ENCODE measurements around the gene SOHLH1. TPM values are rescaled to one million over a fixed set of nuclear protein-coding genes. Genes with fewer than 3 reads are reported as not detected.

SOHLH1 gene
- total and polyA plus RNA-seq, 2 of the 4 experiments (the other 2 are of a cell fraction) = not detected

DNA sequence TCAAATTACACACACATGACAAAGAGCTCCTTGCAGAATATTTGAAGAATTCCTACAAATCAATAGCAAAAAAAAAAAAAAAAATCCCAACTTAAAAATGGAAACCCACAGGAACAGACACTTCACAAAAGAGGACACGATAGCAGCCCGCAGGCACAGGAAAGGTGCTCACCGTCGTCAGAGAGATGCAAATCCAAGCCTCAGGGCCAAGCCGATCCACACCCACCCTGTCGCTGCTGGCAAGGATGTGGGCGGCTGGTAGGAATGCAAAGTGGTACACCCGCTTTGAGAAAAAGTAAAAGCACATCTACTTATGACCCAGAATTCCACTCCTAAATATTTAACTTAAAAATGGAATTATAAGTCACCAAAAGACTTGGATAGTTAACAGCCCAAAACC, 25.3 kb downstream of the SOHLH1 start:
- no peak overlapping the region for H3K4ac ChIP-seq (ENCODE audit: low read depth, low read length)
- no peak overlapping the region for H2AK5ac ChIP-seq (ENCODE audit: low read depth, low read length)
- H3K23ac ChIP-seq (ENCODE audit: low read depth, low read length) = no peak overlapping the region
- H3K9me3 ChIP-seq (ENCODE audit: control insufficient read depth, insufficient read depth, low read length) = peaks cover 3% of the 10 kb centered on the region; the same call in 1 of the 2 replicates
- no peak overlapping the region for H3K9ac ChIP-seq (ENCODE audit: low read depth, low read length)
- H3K9me1 ChIP-seq (ENCODE audit: insufficient read depth, low read length) = no peaks in the 10 kb centered on the region
- no TSS peak for BruUV-seq (replicated peaks)
- no peak overlapping the region for H3K4me3 ChIP-seq (ENCODE audit: insufficient read depth, low read depth, low read length)
- intact Hi-C loops (cut with micrococcal nuclease) = no loop called here
- no peaks in the 10 kb centered on the region for H3K79me1 ChIP-seq (ENCODE audit: low read depth in 1 of 2, low read length in 2 of 2)
- 80% methylated on average over 2 of the region's 8 CpGs; no CpG with 5 or more reads in 1 of the 2 experiments for WGBS, 2 experiments (ENCODE audit: extremely low coverage in 2 of 2, insufficient read length in 1 of 2)
- dilution Hi-C loops (cut with HindIII; ENCODE audit: low sequenced_read_pairs, unreplicated experiment) = no loop called here
- no peak overlapping the region for H4K91ac ChIP-seq (ENCODE audit: insufficient read depth, low read depth, low read length)
- no peak overlapping the region for H3K4me2 ChIP-seq (ENCODE audit: low read depth, low read length)
- H3K27ac ChIP-seq (ENCODE audit: insufficient read depth, low read length) = no peak overlapping the region
- no peaks in the 10 kb centered on the region; the same call in 1 of the 2 replicates for H3K27me3 ChIP-seq (ENCODE audit: control insufficient read depth, insufficient read depth, low read length)
- no peak overlapping the region for H2BK5ac ChIP-seq (ENCODE audit: low read depth, low read length, poor library complexity, severe bottlenecking)
- no peak for DNase-seq
- no peak overlapping the region for H4K8ac ChIP-seq (ENCODE audit: low read depth in 2 of 2, low read length in 2 of 2)
- H2BK15ac ChIP-seq (ENCODE audit: low read depth, low read length) = no peak overlapping the region
- H3K56ac ChIP-seq (ENCODE audit: extremely low read depth, insufficient read depth, low read length) = no peak overlapping the region
- H3K18ac ChIP-seq (ENCODE audit: low read depth, low read length) = no peak overlapping the region
- no peak overlapping the region for H2BK120ac ChIP-seq (ENCODE audit: low read depth, low read length)
- H2BK20ac ChIP-seq (ENCODE audit: low read depth, low read length) = no peak overlapping the region
- H4K20me1 ChIP-seq (ENCODE audit: insufficient read depth, low read length) = no peaks in the 10 kb centered on the region
- CTCF ChIA-PET = no interaction called here
- no peak for ATAC-seq (ENCODE audit: low read depth)
- H3K14ac ChIP-seq (replicated peaks; ENCODE audit: low read depth, low read length) = no peak overlapping the region
- no peak overlapping the region for H4K5ac ChIP-seq (ENCODE audit: low read depth, low read length)
- no peaks in the 10 kb centered on the region for H3K36me3 ChIP-seq (ENCODE audit: control insufficient read depth, insufficient read depth, low read length)
- no peaks in the 10 kb centered on the region for H3K4me1 ChIP-seq (ENCODE audit: control insufficient read depth, insufficient read depth, low read length)
- in situ Hi-C loops (cut with MboI; ENCODE audit: low sequenced_read_pairs) = no loop called here
- H2AFZ ChIP-seq (replicated peaks; ENCODE audit: low read length, poor library complexity) = no peak overlapping the region
- H2AK9ac ChIP-seq (replicated peaks; ENCODE audit: low read depth, low read length, poor library complexity) = no peak overlapping the region
- POLR2A ChIA-PET (ENCODE audit: unreplicated experiment) = no interaction called here
- no peak for TF ChIP-seq CEBPB (IDR thresholded peaks at IDR 0.05; ENCODE audit: low read depth, low read length)
- TF ChIP-seq RFX5 (IDR thresholded peaks at IDR 0.05; ENCODE audit: low read depth, low read length) = no peak
- no peak for TF ChIP-seq POLR2A (IDR thresholded peaks at IDR 0.05; ENCODE audit: low read depth, low read length)
- TF ChIP-seq, protein P1, sequence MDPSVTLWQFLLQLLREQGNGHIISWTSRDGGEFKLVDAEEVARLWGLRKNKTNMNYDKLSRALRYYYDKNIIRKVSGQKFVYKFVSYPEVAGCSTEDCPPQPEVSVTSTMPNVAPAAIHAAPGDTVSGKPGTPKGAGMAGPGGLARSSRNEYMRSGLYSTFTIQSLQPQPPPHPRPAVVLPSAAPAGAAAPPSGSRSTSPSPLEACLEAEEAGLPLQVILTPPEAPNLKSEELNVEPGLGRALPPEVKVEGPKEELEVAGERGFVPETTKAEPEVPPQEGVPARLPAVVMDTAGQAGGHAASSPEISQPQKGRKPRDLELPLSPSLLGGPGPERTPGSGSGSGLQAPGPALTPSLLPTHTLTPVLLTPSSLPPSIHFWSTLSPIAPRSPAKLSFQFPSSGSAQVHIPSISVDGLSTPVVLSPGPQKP (IDR thresholded peaks at IDR 0.05; ENCODE audit: borderline replicate concordance, low read depth, low read length) = no peak
- no peak for TF ChIP-seq NFE2L2 (IDR thresholded peaks at IDR 0.05; ENCODE audit: low read depth, low read length)
- TF ChIP-seq, protein P2, sequence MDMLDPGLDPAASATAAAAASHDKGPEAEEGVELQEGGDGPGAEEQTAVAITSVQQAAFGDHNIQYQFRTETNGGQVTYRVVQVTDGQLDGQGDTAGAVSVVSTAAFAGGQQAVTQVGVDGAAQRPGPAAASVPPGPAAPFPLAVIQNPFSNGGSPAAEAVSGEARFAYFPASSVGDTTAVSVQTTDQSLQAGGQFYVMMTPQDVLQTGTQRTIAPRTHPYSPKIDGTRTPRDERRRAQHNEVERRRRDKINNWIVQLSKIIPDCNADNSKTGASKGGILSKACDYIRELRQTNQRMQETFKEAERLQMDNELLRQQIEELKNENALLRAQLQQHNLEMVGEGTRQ (IDR thresholded peaks at IDR 0.05; ENCODE audit: low read depth, low read length) = no peak
- no peak for TF ChIP-seq FOS (IDR thresholded peaks at IDR 0.05; ENCODE audit: low read depth, low read length)
- no peak for TF ChIP-seq RCOR1 (IDR thresholded peaks at IDR 0.05; ENCODE audit: insufficient replicate concordance, low read length)
- TF ChIP-seq MAZ (IDR thresholded peaks at IDR 0.05; ENCODE audit: borderline replicate concordance, low read depth, low read length) = no peak
- no peak for TF ChIP-seq RAD21 (IDR thresholded peaks at IDR 0.05; ENCODE audit: low read length)
- TF ChIP-seq BHLHE40 (IDR thresholded peaks at IDR 0.05; ENCODE audit: low read depth, low read length) = no peak
- TF ChIP-seq MAFK (IDR thresholded peaks at IDR 0.05; ENCODE audit: low read depth, low read length) = no peak
- TF ChIP-seq SMC3 (IDR thresholded peaks at IDR 0.05; ENCODE audit: low read depth, low read length) = no peak
- TF ChIP-seq, protein P3, sequence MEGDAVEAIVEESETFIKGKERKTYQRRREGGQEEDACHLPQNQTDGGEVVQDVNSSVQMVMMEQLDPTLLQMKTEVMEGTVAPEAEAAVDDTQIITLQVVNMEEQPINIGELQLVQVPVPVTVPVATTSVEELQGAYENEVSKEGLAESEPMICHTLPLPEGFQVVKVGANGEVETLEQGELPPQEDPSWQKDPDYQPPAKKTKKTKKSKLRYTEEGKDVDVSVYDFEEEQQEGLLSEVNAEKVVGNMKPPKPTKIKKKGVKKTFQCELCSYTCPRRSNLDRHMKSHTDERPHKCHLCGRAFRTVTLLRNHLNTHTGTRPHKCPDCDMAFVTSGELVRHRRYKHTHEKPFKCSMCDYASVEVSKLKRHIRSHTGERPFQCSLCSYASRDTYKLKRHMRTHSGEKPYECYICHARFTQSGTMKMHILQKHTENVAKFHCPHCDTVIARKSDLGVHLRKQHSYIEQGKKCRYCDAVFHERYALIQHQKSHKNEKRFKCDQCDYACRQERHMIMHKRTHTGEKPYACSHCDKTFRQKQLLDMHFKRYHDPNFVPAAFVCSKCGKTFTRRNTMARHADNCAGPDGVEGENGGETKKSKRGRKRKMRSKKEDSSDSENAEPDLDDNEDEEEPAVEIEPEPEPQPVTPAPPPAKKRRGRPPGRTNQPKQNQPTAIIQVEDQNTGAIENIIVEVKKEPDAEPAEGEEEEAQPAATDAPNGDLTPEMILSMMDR (conservative IDR thresholded peaks at IDR 0.05; ENCODE audit: low read depth, low read length) = no peak
- TF ChIP-seq CHD1 (IDR thresholded peaks at IDR 0.05; ENCODE audit: low read depth, low read length) = no peak
- no peak for TF ChIP-seq MXI1 (IDR thresholded peaks at IDR 0.05; ENCODE audit: borderline replicate concordance, low read depth, low read length)
